SW480 (cell line): ENCODE measurements around the gene KIAA1328.
"Not testable (repeated sequence)": the region's sequence is repeated elsewhere in the genome, so short reads cannot be mapped to it uniquely, and the experiment has no call there.

Experiments used
- DNase-seq: peaks from one replicate; pipeline ENCODE4 v3.0.0-alpha.2; 2016; ENCODE audit warnings: low spot score

Gene KIAA1328

DNA sequence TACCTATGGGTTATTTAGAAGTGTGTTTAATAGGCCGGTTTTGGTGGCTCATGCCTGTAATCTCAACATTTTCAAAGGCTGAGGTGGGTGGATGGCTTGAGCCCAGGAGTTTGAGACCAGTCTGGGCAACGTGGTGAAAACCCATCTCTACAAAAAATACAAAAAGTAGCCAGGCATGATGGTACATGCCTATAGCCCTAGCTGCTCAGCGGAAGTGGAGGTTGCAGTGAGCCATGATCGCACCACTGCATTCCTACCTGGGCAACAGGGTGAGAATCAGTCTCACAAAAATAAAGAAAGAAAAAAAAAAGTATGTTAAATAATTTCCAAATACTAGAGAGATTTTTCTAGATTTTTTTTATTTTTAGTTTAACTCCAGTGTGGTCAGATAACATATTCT is 316.0 kb downstream of the KIAA1328 start:
- DNase-seq, result no peak

- no peak for DNase-seq
Measured at GRCh38 chr18:37156330-37156942, 327.5 kb downstream of the KIAA1328 start.

GRCh38 chr18:37160038-37160820 is 331.3 kb downstream of the KIAA1328 start:
- no peak for DNase-seq

GRCh38 chr18:37161491-37161890 is 332.6 kb downstream of the KIAA1328 start:
- DNase-seq, result no peak

- no peak for DNase-seq
Measured at GRCh38 chr18:37162551-37162950, 333.6 kb downstream of the KIAA1328 start.

DNA sequence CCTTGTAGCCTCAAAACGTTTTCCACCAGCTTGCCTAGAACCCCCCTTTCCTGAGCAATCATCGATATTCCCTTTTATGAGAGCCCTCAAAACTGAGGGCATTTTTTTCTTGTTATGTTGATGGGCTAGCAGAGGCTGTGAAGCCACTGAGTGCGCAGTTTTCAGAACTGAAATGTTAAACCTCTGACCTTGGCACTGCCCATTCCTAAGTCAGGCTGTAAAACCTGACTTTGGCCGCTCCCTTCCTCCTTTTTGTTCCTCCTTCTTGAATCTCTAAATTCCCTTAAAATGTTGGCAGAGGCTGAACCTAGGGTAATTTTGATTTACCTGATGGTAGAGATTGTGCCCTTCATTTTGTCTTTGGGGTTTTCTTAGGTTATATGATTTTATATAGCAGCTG is 334.2 kb downstream of the KIAA1328 start:
- DNase-seq, result no peak

DNA sequence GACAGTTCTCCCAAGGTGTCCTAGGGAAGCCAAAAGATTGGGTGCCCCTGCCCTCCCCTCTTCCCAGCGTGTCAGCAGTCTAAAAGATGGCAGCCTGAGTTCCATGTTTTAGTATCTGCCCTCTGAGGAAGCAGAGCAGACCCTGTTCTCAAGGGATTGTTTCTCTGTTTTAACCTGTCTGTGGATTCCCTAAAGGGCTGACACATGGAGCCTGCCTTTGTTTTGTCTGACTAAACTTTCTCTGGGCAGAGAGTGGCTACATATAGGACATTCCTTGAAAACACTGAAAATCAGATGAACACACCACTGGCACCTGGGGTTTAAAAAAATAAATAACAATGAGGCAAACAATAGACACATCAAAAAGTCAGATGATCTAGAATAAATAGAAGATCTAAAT is 337.6 kb downstream of the KIAA1328 start:
- no peak for DNase-seq

GRCh38 chr18:37166966-37167365 is 338.0 kb downstream of the KIAA1328 start:
- DNase-seq, result not testable (repeated sequence)

DNA sequence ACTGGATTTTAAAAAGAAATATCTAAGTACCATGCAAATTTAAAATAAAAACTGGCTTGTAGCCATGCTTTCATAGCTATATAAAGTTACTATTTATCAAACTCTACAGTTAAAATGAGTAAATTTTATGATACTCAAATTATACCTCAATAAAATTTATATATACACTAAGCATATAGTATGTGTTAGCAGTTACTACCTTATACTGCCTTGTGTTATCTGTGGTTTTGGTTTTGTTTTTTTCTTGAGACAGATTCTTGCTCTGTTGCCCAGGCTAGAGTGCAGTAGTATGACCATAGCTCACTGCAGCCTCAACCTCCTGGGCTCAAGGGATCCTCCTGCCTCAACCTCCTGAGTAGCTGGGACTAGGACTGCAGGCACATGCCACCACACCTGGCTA is 342.1 kb downstream of the KIAA1328 start:
- DNase-seq, result no peak

GRCh38 chr18:37173384-37173783 is 344.5 kb downstream of the KIAA1328 start:
- no peak for DNase-seq

GRCh38 chr18:37175727-37176620 is 347.0 kb downstream of the KIAA1328 start:
- DNase-seq, result no peak

- no peak for DNase-seq
Measured at GRCh38 chr18:37176621-37176934, 347.7 kb downstream of the KIAA1328 start.

DNA sequence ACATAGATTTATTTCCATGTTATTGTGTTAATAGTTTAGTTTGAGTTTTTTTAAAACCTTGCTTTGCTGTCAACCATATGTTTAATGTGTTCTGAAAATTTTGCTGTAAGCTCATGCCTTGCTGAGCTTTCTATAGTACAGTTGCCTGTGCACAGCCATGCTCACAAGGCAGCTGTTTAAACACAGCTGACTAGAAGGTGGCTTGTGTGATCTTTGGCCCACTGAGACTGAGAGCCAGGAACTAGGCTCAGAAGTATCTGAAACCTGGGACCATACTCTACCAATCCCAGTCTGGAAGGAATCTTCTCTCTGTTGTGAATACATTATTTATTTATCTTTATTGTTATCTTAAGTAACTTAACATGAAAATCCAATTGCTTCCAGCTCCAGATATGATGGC is 350.5 kb downstream of the KIAA1328 start:
- DNase-seq, result no peak

GRCh38 chr18:37180086-37180485 is 351.2 kb downstream of the KIAA1328 start:
- no peak for DNase-seq

GRCh38 chr18:37182340-37183135 is 353.6 kb downstream of the KIAA1328 start:
- no peak for DNase-seq

GRCh38 chr18:37184209-37184868 is 355.4 kb downstream of the KIAA1328 start:
- no peak for DNase-seq

- no peak for DNase-seq
Measured at GRCh38 chr18:37188016-37188791, 359.3 kb downstream of the KIAA1328 start.

DNA sequence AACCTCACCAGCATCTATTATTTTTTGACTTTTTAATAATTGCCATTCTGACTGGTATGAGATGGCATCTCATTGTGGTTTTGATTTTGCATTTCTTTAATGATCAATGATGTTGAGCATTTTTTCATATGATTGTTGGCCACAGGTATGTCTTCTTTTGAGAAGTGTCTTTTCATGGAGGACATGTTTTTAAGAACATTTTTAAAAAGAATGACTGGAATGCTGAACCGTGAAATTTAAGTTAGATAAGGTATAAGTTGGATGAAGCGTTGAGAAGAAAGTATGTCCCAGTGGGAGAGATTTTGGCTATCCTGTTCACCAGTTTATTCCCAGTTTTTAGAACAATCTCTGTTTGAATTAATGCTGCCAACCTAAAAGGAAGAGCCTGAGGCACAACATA is 370.8 kb downstream of the KIAA1328 start:
- DNase-seq, result no peak

DNA sequence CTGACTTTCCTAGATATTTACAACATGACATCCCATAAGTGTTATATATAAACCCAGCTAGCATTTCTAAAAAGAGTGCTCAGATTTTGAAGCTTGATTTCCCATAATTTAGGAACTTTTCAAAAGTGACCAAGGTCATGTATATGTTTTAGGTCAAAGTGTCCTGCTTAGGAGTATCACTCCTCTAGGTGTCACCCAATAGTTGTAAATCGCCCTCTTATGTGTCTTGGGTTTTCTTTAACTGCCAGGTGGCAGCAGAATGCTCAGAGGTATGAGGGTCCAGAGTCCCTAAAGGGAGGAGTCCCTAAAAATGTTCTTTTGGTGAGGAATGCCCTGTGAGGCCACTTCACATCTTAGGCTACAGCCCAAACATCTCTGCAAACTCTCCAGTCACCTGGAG is 378.4 kb downstream of the KIAA1328 start:
- no peak for DNase-seq

DNA sequence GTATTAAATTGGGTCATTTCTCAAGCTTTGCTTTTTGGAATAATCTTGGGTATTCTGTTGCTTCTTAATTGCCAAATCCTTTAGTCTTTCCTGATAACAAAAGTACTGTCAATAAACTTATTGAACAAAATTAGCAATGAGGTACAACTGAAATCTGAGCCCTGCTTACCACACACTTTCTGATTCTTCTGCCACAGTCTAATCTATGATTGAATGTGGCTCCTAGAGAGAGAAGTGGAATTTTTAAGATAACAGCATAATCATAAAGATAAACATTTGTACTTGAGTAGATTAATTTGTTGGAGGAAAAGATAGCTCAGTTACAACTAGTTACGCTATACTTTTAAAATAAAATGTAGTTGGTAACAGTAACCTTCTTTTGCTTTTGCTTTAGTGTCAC is 381.9 kb downstream of the KIAA1328 start:
- DNase-seq, result no peak
